ENCODE results near the gene PEF1. TPM values are rescaled to one million over a fixed set of nuclear protein-coding genes. Genes with fewer than 3 reads are reported as not detected.

Gene PEF1
- total and polyA plus RNA-seq, 2 donors (not counting 3 experiments of a cell fraction or from before 2014, with no cell fraction given), result 73.3 to 161 TPM

DNA sequence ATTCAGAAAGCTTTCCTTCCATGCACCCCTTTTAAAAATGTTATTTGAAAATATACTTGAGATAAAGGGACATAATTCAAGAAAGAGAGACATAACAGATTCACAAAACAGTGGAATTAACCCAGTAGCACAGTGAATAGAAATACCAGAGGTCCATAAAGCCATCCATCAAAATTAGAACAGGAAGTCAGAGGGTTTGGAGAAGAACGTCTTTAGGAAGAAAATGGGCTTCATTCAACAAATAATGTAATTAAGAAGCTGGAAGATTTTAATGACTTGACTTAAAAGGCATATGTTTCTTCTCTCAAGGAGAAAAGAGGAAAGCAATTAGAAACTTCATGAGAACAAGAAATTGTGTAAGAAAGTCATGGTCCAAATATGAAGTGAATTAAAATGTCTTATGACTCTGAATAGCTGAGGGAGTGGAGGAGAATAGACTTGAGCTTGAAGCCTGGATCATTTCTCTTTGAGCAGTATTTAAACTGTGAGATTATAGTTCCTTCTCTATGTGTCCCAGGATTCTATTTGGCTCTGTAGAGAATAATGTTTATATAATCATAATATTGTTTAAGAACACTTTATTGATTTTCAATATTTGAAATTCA, 35.1 kb downstream of the PEF1 start:
- BruUV-seq (replicated peaks), result no TSS peak
- Histone ChIP-seq H3K27me3 (ENCODE audit: control insufficient read depth in 2 of 2, insufficient read depth in 2 of 2, low read length in 2 of 2) (peaks cover 0 to 2% of the 10 kb centered on the region in 2 experiments), H3K36me3 (ENCODE audit: control insufficient read depth in 2 of 2, extremely low read depth in 1 of 2, insufficient read depth in 2 of 2, low read length in 2 of 2) (no peaks in the 10 kb centered on the region), H3K9ac (replicated peaks; ENCODE audit: extremely low read depth, insufficient read depth, low read length) (no peak overlapping the region), H3K4me3 (replicated peaks in 1 of 3; ENCODE audit: insufficient read depth in 1 of 3, low read depth in 1 of 3, low read length in 3 of 3) (no peak overlapping the region), H2AFZ (ENCODE audit: low read depth, low read length) (no peak overlapping the region), H4K20me1 (replicated peaks; ENCODE audit: control insufficient read depth, extremely low read depth, insufficient read depth, low read length) (no peaks in the 10 kb centered on the region), H3K9me1 (replicated peaks; ENCODE audit: control insufficient read depth, extremely low read depth, insufficient read depth, low read length) (no peaks in the 10 kb centered on the region), H3K4me1 (ENCODE audit: control insufficient read depth, extremely low read depth, insufficient read depth, low read length) (no peaks in the 10 kb centered on the region), H3K27ac (ENCODE audit: insufficient read depth, low read depth, low read length) (no peak overlapping the region), H3K4me2 (ENCODE audit: insufficient read depth, low read length) (no peak overlapping the region), H3K79me2 (ENCODE audit: control insufficient read depth, insufficient read depth, low read length) (no peaks in the 10 kb centered on the region), H3K9me3 (replicated peaks; ENCODE audit: control insufficient read depth, insufficient read depth, low read length) (no peaks in the 10 kb centered on the region)
- intact Hi-C loops (cut with micrococcal nuclease), result loop anchor here (10.0 kb wide), 1 partner anchor 215 kb away; no protein-coding TSS in a partner anchor
- POLR2A ChIA-PET, result no interaction called here
- dilution Hi-C loops (cut with MboI; ENCODE audit: extremely low pct_ligation_motif_present, low sequenced_read_pairs), result no loop called here
- CTCF ChIA-PET, result interaction anchor here (1.3 to 4.6 kb wide), 2 partner anchors 9 to 13 kb away, joined by 3 to 15 read pairs; no protein-coding TSS in a partner anchor
- DNase-seq (ENCODE audit: low read depth, low spot score), result no peak
- TF ChIP-seq, protein P1, sequence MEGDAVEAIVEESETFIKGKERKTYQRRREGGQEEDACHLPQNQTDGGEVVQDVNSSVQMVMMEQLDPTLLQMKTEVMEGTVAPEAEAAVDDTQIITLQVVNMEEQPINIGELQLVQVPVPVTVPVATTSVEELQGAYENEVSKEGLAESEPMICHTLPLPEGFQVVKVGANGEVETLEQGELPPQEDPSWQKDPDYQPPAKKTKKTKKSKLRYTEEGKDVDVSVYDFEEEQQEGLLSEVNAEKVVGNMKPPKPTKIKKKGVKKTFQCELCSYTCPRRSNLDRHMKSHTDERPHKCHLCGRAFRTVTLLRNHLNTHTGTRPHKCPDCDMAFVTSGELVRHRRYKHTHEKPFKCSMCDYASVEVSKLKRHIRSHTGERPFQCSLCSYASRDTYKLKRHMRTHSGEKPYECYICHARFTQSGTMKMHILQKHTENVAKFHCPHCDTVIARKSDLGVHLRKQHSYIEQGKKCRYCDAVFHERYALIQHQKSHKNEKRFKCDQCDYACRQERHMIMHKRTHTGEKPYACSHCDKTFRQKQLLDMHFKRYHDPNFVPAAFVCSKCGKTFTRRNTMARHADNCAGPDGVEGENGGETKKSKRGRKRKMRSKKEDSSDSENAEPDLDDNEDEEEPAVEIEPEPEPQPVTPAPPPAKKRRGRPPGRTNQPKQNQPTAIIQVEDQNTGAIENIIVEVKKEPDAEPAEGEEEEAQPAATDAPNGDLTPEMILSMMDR (IDR thresholded peaks at IDR 0.05; ENCODE audit: extremely low read depth in 1 of 2, insufficient read depth in 1 of 2, low read depth in 1 of 2, low read length in 2 of 2), result no peak
- TF ChIP-seq POLR2AphosphoS5 (IDR thresholded peaks at IDR 0.05; ENCODE audit: insufficient read depth, low read depth, low read length) (no peak), GATA2 (IDR thresholded peaks at IDR 0.05; ENCODE audit: insufficient read depth, insufficient read length, low read depth, low read length) (no peak), POLR2A (IDR thresholded peaks at IDR 0.05; ENCODE audit: low read depth, low read length) (no peak), FOS (IDR thresholded peaks at IDR 0.05; ENCODE audit: borderline replicate concordance, insufficient read depth, low read length) (no peak), EZH2 (IDR thresholded peaks at IDR 0.05; ENCODE audit: borderline replicate concordance, low read depth, low read length, severe bottlenecking) (no peak), MYC (IDR thresholded peaks at IDR 0.05; ENCODE audit: low read depth, low read length) (no peak), JUN (IDR thresholded peaks at IDR 0.05; ENCODE audit: borderline replicate concordance, insufficient read depth, insufficient read length, low read depth) (no peak)
- TF ChIP-seq, protein P2, sequence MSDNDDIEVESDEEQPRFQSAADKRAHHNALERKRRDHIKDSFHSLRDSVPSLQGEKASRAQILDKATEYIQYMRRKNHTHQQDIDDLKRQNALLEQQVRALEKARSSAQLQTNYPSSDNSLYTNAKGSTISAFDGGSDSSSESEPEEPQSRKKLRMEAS (IDR thresholded peaks at IDR 0.05; ENCODE audit: insufficient read depth, insufficient read length), result no peak
- FAIRE-seq, result no peak
